Left ventricle myocardium inferior (tissue), 1 donor: ENCODE data around the gene IQGAP2. TPM values are rescaled to one million over a fixed set of nuclear protein-coding genes. Genes with fewer than 3 reads are reported as not detected.
A peak's percentile ranks its signal among the peaks of the same experiment; 100 is the strongest.
"Not testable (repeated sequence)": the region's sequence is repeated elsewhere in the genome, so short reads cannot be mapped to it uniquely, and the experiment has no call there.

Experiments used
- DNase-seq: peaks from one replicate; pipeline ENCODE4 v3.0.0-alpha.2; 2020
- H3K27ac ChIP-seq: fragments of 200-600 bp; replicated peaks from 2 replicates; pipeline ENCODE4 v1.8.0; 2021
- H3K27me3 ChIP-seq: fragments of 200-600 bp; 2 replicates; pipeline ENCODE4 v1.8.0; 2021; ENCODE audit warnings: low read depth
- H3K36me3 ChIP-seq: fragments of 200-600 bp; 2 replicates; pipeline ENCODE4 v1.8.0; 2021
- H3K4me1 ChIP-seq: fragments of 200-600 bp; 2 replicates; pipeline ENCODE4 v1.8.0; 2021
- H3K4me3 ChIP-seq: fragments of 200-600 bp; 2 replicates; pipeline ENCODE4 v1.8.0; 2021; ENCODE audit warnings: mild to moderate bottlenecking, moderate library complexity
- H3K9me3 ChIP-seq: fragments of 200-600 bp; replicated peaks from 2 replicates; pipeline ENCODE4 v1.8.0; 2021
- CTCF ChIP-seq: fragments of 200-600 bp; IDR thresholded peaks from 2 replicates; pipeline ENCODE4 v1.8.0; 2021; ENCODE audit warnings: antibody characterized with exemption, mild to moderate bottlenecking, borderline replicate concordance
- intact Hi-C: fragments of 100-400 bp; cut with micrococcal nuclease; formaldehyde crosslinking; loops from one replicate; pipeline ENCODE4 v1.11.0; 2022
- total RNA-seq: library from RNA; stranded (reverse); fragmentation: NEBNext Ultra II Directional; extraction: Animal tissue kit (Norgen Biotek cat#: 25700); gene quantifications from one replicate; pipeline ENCODE4 v1.2.1, GENCODE V29; 2021
- donor health status: DM: no; HTN: yes; CAD: no; lungs with severe emphysema.

IQGAP2 gene
- total RNA-seq, 1 donor from 2014 or later = 4.1 TPM

- intact Hi-C loops = no loop called here
- Histone ChIP-seq H3K4me1 (peaks cover 9% of the 10 kb centered on the region), H3K9me3 (no peaks in the 10 kb centered on the region), H3K36me3 (no peaks in the 10 kb centered on the region), H3K27ac (peak overlapping the region; percentile 57), H3K27me3 (no peaks in the 10 kb centered on the region), H3K4me3 (peak overlapping the region; percentile 36)
- TF ChIP-seq CTCF = no peak
- no peak for DNase-seq
Observed at GRCh38 chr5:76674330-76675066, 271.4 kb downstream of the IQGAP2 start.

- Histone ChIP-seq H3K27ac (peak overlapping the region; percentile 57), H3K27me3 (no peaks in the 10 kb centered on the region), H3K4me3 (peak overlapping the region; percentile 36), H3K4me1 (peaks cover 14% of the 10 kb centered on the region), H3K36me3 (no peaks in the 10 kb centered on the region), H3K9me3 (no peaks in the 10 kb centered on the region)
- no peak for TF ChIP-seq CTCF
- DNase-seq = no peak
- intact Hi-C loops = no loop called here
Observed at GRCh38 chr5:76675364-76675763, 272.3 kb downstream of the IQGAP2 start.

GRCh38 chr5:76677849-76678472, 274.9 kb downstream of the IQGAP2 start:
- H3K27me3 ChIP-seq = no peaks in the 10 kb centered on the region
- H3K4me1 ChIP-seq = peaks cover 14% of the 10 kb centered on the region
- intact Hi-C loops = no loop called here
- peak overlapping the region; percentile 53 for H3K27ac ChIP-seq
- no peaks in the 10 kb centered on the region for H3K36me3 ChIP-seq
- no peak for TF ChIP-seq CTCF
- H3K9me3 ChIP-seq = no peaks in the 10 kb centered on the region
- DNase-seq = no peak
- H3K4me3 ChIP-seq = no peak overlapping the region

- Histone ChIP-seq H3K4me3 (no peak overlapping the region), H3K27me3 (no peaks in the 10 kb centered on the region), H3K9me3 (no peaks in the 10 kb centered on the region), H3K36me3 (no peaks in the 10 kb centered on the region), H3K4me1 (peaks cover 16% of the 10 kb centered on the region), H3K27ac (peak overlapping the region; percentile 53)
- TF ChIP-seq CTCF = no peak
- peak; percentile 32 for DNase-seq
- intact Hi-C loops = no loop called here
Observed at GRCh38 chr5:76679231-76679630, 276.1 kb downstream of the IQGAP2 start.

- intact Hi-C loops = not testable (repeated sequence)
Observed at GRCh38 chr5:76680826-76681225, 277.7 kb downstream of the IQGAP2 start.

GRCh38 chr5:76681287-76681686, 278.2 kb downstream of the IQGAP2 start:
- Histone ChIP-seq H3K4me3 (no peak overlapping the region), H3K27ac (peak overlapping the region; percentile 49), H3K36me3 (no peaks in the 10 kb centered on the region), H3K9me3 (no peaks in the 10 kb centered on the region), H3K27me3 (no peaks in the 10 kb centered on the region), H3K4me1 (peaks cover 25% of the 10 kb centered on the region)
- DNase-seq = no peak
- TF ChIP-seq CTCF = no peak
- intact Hi-C loops = no loop called here

More at GRCh38 chr5:76680826-76681225, 277.7 kb downstream of the IQGAP2 start:
- H3K9me3 ChIP-seq, H3K27me3 ChIP-seq, DNase-seq, H3K36me3 ChIP-seq, H3K4me3 ChIP-seq: not testable (repeated sequence)
- Histone ChIP-seq H3K27ac (peak overlapping the region; percentile 49), H3K4me1 (peaks cover 25% of the 10 kb centered on the region)
